Loucy (cell line): ENCODE data around the gene DNAH11.

Experiments used
- H2AFZ ChIP-seq: fragments of 200-600 bp; sonication (generic); 2 replicates; pipeline ENCODE4 v1.6.0; 2016; ENCODE audit warnings: antibody characterized with exemption, mild to moderate bottlenecking, low read length, moderate library complexity
- H3F3A ChIP-seq: fragments of 200-600 bp; 2 replicates; pipeline ENCODE4 v1.6.0; 2016; ENCODE audit warnings: antibody characterized with exemption, low read depth, mild to moderate bottlenecking
- H3K27me3 ChIP-seq: fragments of 200-600 bp; sonication (generic); 2 replicates; pipeline ENCODE4 v1.6.1; 2014; ENCODE audit warnings: low read length, mild to moderate bottlenecking; ENCODE audit not compliant: insufficient read depth, poor library complexity, severe bottlenecking
- H3K36me3 ChIP-seq: fragments of 200-600 bp; sonication (generic); 2 replicates; pipeline ENCODE4 v1.6.1; 2016; ENCODE audit warnings: low read length; ENCODE audit not compliant: insufficient read depth
- H3K4me1 ChIP-seq: fragments of 200-600 bp; sonication (generic); 2 replicates; pipeline ENCODE4 v1.5.1; 2014; ENCODE audit warnings: low read length, mild to moderate bottlenecking; ENCODE audit not compliant: insufficient read depth, poor library complexity, severe bottlenecking
- H3K4me2 ChIP-seq: fragments of 200-600 bp; sonication (generic); 2 replicates; pipeline ENCODE4 v1.6.0; 2014; ENCODE audit warnings: antibody characterized with exemption, low read length, low read depth, mild to moderate bottlenecking; ENCODE audit not compliant: poor library complexity, severe bottlenecking
- H3K4me3 ChIP-seq: fragments of 200-600 bp; sonication (generic); 2 replicates; pipeline ENCODE4 v1.5.1; 2014; ENCODE audit warnings: low read length, mild to moderate bottlenecking, mixed read lengths; ENCODE audit not compliant: poor library complexity, severe bottlenecking
- H3K79me2 ChIP-seq: fragments of 200-600 bp; sonication (generic); 2 replicates; pipeline ENCODE4 v1.6.1; 2014; ENCODE audit warnings: low read length; ENCODE audit not compliant: insufficient read depth
- H3K9ac ChIP-seq: fragments of 200-600 bp; sonication (generic); 2 replicates; pipeline ENCODE4 v1.6.0; 2014; ENCODE audit warnings: mild to moderate bottlenecking, low read depth, low read length, moderate library complexity; ENCODE audit not compliant: poor library complexity, severe bottlenecking
- H3K9me2 ChIP-seq: fragments of 200-600 bp; sonication (generic); replicated peaks from 2 replicates; pipeline ENCODE4 v1.6.1; 2016; ENCODE audit warnings: low read depth, low read length, mixed read lengths
- H3K9me3 ChIP-seq: fragments of 200-600 bp; sonication (generic); 2 replicates; pipeline ENCODE4 v1.6.1; 2014; ENCODE audit warnings: mild to moderate bottlenecking, antibody characterized with exemption, low read length, low read depth; ENCODE audit not compliant: insufficient read depth
- H4K20me1 ChIP-seq: fragments of 200-600 bp; sonication (generic); 2 replicates; pipeline ENCODE4 v1.6.0; 2014; ENCODE audit warnings: antibody characterized with exemption, low read length, mild to moderate bottlenecking; ENCODE audit not compliant: insufficient read depth, poor library complexity, severe bottlenecking
- CTCF ChIP-seq: fragments of 200-600 bp; sonication (generic); conservative IDR thresholded peaks from 2 replicates; pipeline ENCODE4 v1.5.1; 2014; ENCODE audit warnings: mild to moderate bottlenecking, antibody characterized with exemption, low read length
- EZH2phosphoT487 ChIP-seq: fragments of 200-600 bp; IDR thresholded peaks from 2 replicates; pipeline ENCODE4 v1.6.1; 2018; ENCODE audit warnings: antibody characterized with exemption, mild to moderate bottlenecking, moderate library complexity, borderline replicate concordance

The DNAH11 gene

GRCh38 chr7:21945454-21946221, 402.8 kb downstream of the DNAH11 start, which contains the start of gene CDCA7L:
CDCA7L (minus strand) TSS chr7:21945899; CDS start chr7:21945804, 95 bp downstream.
- TF ChIP-seq EZH2phosphoT487: no peak
- TF ChIP-seq CTCF: no peak
- Histone ChIP-seq H3K9me3 (no peaks in the 10 kb centered on the region), H3F3A (peaks cover 11% of the 10 kb centered on the region), H3K4me3 (peak within 1 kb of the TSS; percentile 86), H3K79me2 (peaks cover 44% of the 10 kb centered on the region), H2AFZ (peak within 1 kb of the TSS; percentile 72), H3K4me1 (peaks cover 69% of the 10 kb centered on the region), H3K9ac (peak within 1 kb of the TSS; percentile 84), H3K27me3 (no peaks in the 10 kb centered on the region), H3K4me2 (peak within 1 kb of the TSS; percentile 80), H4K20me1 (no peaks in the 10 kb centered on the region), H3K9me2 (no peaks in the 10 kb centered on the region), H3K36me3 (no peaks in the 10 kb centered on the region)

DNA sequence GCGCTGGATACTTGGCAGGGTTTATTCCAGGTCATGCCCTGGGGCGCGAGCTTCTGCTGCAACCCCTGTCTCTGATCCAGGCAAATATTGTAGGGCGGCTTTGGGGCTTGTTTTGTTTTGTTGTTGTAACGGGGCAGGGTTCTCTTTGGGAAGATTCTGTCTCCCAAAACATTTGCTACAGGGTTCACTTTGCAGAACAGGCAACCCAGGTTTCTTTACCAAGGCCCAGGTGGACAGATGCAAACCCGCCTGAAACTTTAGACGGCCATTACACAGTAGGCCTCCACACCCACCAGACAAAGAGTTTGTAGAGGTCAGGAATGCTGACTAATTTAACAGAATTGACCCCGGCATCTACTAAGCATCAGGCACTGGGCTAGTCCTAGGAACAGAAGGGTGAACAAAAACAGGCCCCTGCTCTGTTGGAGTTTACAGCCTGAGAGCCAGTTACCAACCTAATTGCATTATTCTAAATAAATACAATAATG, 403.4 kb downstream of the DNAH11 start:
- Histone ChIP-seq H3K4me3 (peak overlapping the region; percentile 86), H3K4me1 (peaks cover 65% of the 10 kb centered on the region), H3K9ac (peak overlapping the region; percentile 84), H3K27me3 (no peaks in the 10 kb centered on the region), H3K9me3 (no peaks in the 10 kb centered on the region), H3K36me3 (no peaks in the 10 kb centered on the region), H3F3A (peaks cover 11% of the 10 kb centered on the region), H3K79me2 (peaks cover 38% of the 10 kb centered on the region), H4K20me1 (no peaks in the 10 kb centered on the region), H3K9me2 (no peaks in the 10 kb centered on the region), H2AFZ (peak overlapping the region; percentile 49), H3K4me2 (peak overlapping the region; percentile 80)
- no peak for TF ChIP-seq CTCF
- TF ChIP-seq EZH2phosphoT487: no peak

DNA sequence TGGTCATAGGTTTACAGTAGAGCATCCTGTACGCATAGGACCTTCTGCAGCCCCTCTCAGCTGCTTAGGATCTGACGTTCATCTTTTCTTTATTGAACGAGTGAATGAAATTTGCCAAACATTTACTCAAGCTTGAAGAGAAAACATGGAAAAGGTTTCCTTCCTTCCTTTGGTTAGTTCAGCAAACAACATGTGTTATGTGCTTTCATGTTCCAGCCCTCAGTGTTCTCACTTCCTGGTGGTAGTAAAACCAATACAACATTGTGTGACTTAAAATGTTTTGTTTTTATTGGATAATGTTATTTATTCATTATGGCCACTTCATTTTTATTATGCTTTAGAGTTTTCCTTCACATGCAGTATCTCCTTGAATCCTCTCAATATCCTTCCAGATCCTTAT, 404.2 kb downstream of the DNAH11 start:
- Histone ChIP-seq H3K79me2 (peaks cover 30% of the 10 kb centered on the region), H3F3A (peaks cover 11% of the 10 kb centered on the region), H3K9me2 (no peaks in the 10 kb centered on the region), H3K27me3 (no peaks in the 10 kb centered on the region), H3K4me3 (no peak overlapping the region), H3K9ac (no peak overlapping the region), H3K9me3 (no peaks in the 10 kb centered on the region), H2AFZ (peak overlapping the region; percentile 4; the same call in 1 of the 2 replicates), H3K4me1 (peaks cover 57% of the 10 kb centered on the region), H4K20me1 (no peaks in the 10 kb centered on the region), H3K4me2 (peak overlapping the region; percentile 48), H3K36me3 (no peaks in the 10 kb centered on the region)
- TF ChIP-seq CTCF (no peak), EZH2phosphoT487 (no peak)
